H1 (cell line): ENCODE measurements around the gene ABHD12. TPM values are rescaled to one million over a fixed set of nuclear protein-coding genes. Genes with fewer than 3 reads are reported as not detected.

ENCODE experiments used
- polyA plus RNA-seq, 7 experiments: library from polyadenylated mRNA; depleted of rRNA in 3 of 7; stranded (reverse) in 5 of 7; unstranded in 2 of 7; fragments of >200 nt in 5 of 7; fragments of 200-250 nt in 2 of 7; gene quantifications; 1 replicate in 5 of 7; 2 replicates in 1 of 7; 4 replicates in 1 of 7; pipeline versions ENCODE4 v1.2.1 to v1.2.3, GENCODE V29; 2011 to 2013; ENCODE audit warnings: missing spikeins in 2 of 7, mixed read lengths in 2 of 7
- total RNA-seq: library from RNA; stranded (reverse); fragmentation: NEBNext Ultra II Directional; extraction: Animal tissue kit (Norgen Biotek cat#: 25700); gene quantifications from 2 replicates; pipeline ENCODE4 v1.2.1, GENCODE V29; 2021
- TF ChIP-seq, protein P1 (sequence below): IDR thresholded peaks from 2 replicates; pipeline ENCODE4 v1.6.1; 2011; ENCODE audit warnings: low read length, improper control_type of control experiment

ABHD12 gene
- total and polyA plus RNA-seq, 2 of the 8 experiments (the other 6 are each of a cell fraction or from before 2014, with no cell fraction given), result 31.3 to 59.5 TPM

DNA sequence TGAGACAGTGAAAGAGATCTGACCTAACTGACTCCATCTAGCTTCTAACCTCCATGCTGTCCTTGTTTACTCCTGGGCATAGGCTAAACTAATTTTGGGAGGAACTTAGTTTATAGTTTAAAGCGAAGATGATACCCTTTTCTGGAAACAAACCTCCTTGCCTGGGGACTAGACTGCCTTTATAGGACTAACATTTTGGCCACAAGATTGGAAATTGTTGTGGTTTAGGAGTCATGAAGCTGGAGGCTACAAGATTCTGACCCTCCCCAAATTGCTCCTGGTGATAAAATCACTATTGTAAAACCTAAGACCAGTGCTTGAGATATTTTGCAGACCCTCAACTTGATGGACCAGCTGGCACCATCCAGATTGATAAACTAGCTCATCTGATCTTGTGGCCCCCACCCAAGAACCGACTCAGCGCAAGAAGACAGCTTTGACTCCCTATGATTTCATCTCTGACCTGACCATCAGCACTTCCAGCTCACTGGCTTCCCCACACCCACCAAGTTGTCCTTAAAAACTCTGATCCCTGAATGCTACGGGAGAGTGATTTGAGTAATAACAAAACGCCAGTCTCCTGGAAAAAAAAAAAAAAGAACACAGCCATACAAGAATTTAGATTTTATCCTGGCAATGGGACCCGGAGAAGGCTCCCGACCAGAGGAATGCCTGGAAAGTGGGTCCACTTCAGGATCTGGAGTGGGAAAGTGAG lies 63.0 kb downstream of the ABHD12 start (continued):
- TF ChIP-seq, protein P1, sequence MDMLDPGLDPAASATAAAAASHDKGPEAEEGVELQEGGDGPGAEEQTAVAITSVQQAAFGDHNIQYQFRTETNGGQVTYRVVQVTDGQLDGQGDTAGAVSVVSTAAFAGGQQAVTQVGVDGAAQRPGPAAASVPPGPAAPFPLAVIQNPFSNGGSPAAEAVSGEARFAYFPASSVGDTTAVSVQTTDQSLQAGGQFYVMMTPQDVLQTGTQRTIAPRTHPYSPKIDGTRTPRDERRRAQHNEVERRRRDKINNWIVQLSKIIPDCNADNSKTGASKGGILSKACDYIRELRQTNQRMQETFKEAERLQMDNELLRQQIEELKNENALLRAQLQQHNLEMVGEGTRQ, result no peak
